Measurements from ENCODE around the gene SYTL1. TPM values are rescaled to one million over a fixed set of nuclear protein-coding genes. Genes with fewer than 3 reads are reported as not detected.
A peak's percentile ranks its signal among the peaks of the same experiment; 100 is the strongest.

The SYTL1 gene
- total RNA-seq, 1 experiment from 2014 or later: 75.9 TPM

- Histone ChIP-seq H3K9me2 (ENCODE audit: insufficient read depth) (no peaks in the 10 kb centered on the region), H3K9me3 (ENCODE audit: control insufficient read depth in 1 of 2, insufficient read depth in 1 of 2, low read depth in 1 of 2, low read length in 2 of 2) (no peaks in the 10 kb centered on the region), H4K20me1 (ENCODE audit: insufficient read depth) (no peaks in the 10 kb centered on the region), H3K79me2 (ENCODE audit: insufficient read depth, low read length) (no peaks in the 10 kb centered on the region), H3K4me2 (ENCODE audit: low read length) (no peak overlapping the region), H3K36me3 (ENCODE audit: control insufficient read depth in 1 of 2, insufficient read depth in 2 of 2, low read length in 2 of 2) (no peaks in the 10 kb centered on the region), H3K4me3 (replicated peaks in 1 of 2; ENCODE audit: low read depth in 1 of 2, low read length in 2 of 2) (no peak overlapping the region), H3K27me3 (ENCODE audit: insufficient read depth, low read length) (no peaks in the 10 kb centered on the region), H3K4me1 (ENCODE audit: control insufficient read depth in 1 of 2, insufficient read depth in 2 of 2, low read length in 2 of 2) (peaks cover 0 to 7% of the 10 kb centered on the region in 2 experiments; a peak in 2 of 4 replicates), H3K27ac (ENCODE audit: low read depth, low read length) (no peak overlapping the region), H3K9ac (ENCODE audit: low read length) (no peak overlapping the region), H2AFZ (ENCODE audit: low read depth, low read length, poor library complexity, severe bottlenecking) (no peak overlapping the region)
- RAD21 ChIA-PET (ENCODE audit: low non-redundant PET in 1 of 2, low total read pairs in 2 of 2, uncharacterized antibody in 2 of 2, unreplicated experiment in 2 of 2): interaction anchor here (0.6 to 2.0 kb wide), 8 partner anchors 8 to 307 kb away, joined by 3 to 7 read pairs (median 4); no protein-coding TSS in a partner anchor
- ATAC-seq (peak; percentile 94), DNase-seq (ENCODE audit: low read depth, low spot score) (peak; percentile 69)
- intact Hi-C loops (cut with micrococcal nuclease): loop anchor here (1.0 kb wide), 1 partner anchor 88 kb away; no protein-coding TSS in a partner anchor
- CTCF ChIA-PET: interaction anchor here (0.6 to 6.5 kb wide), 21 partner anchors 8 to 363 kb away, joined by 3 to 65 read pairs (median 5); partner anchors contain the start of gene MAP3K6
- TF ChIP-seq CTCF (IDR thresholded peaks at IDR 0.05 in 2 of 3, conservative IDR thresholded peaks at IDR 0.05 in 1 of 3; ENCODE audit: borderline replicate concordance in 1 of 3, insufficient read depth in 1 of 3, low read depth in 2 of 3, low read length in 2 of 3) (peak; percentile 91 to 93 (median 93)), REST (IDR thresholded peaks at IDR 0.05; ENCODE audit: low read depth) (no peak), POLR2AphosphoS5 (IDR thresholded peaks at IDR 0.05; ENCODE audit: low read depth, low read length) (no peak), SP1 (IDR thresholded peaks at IDR 0.05; ENCODE audit: low read depth) (no peak), RAD21 (IDR thresholded peaks at IDR 0.05; ENCODE audit: low read depth) (peak; percentile 99), ZNF274 (IDR thresholded peaks at IDR 0.05; ENCODE audit: low read depth, low read length) (no peak), POLR2A (IDR thresholded peaks at IDR 0.05; ENCODE audit: borderline replicate concordance, extremely low read depth, insufficient read depth, insufficient read length) (no peak), FOSL1 (IDR thresholded peaks at IDR 0.05; ENCODE audit: low read depth) (no peak), EGR1 (IDR thresholded peaks at IDR 0.05; ENCODE audit: low read depth) (no peak), CBX3 (IDR thresholded peaks at IDR 0.05; ENCODE audit: low read depth) (no peak)
- BruUV-seq (replicated peaks): no TSS peak
- POLR2A ChIA-PET: interaction anchor here (0.6 to 1.8 kb wide), 3 partner anchors 9 to 97 kb away, joined by 3 to 4 read pairs (median 3); partner anchors contain the start of gene CD164L2
These were observed 41.3 kb upstream of the SYTL1 start for GRCh38 chr1:27300341-27301051.
